HepG2 (cell line): ENCODE data around the gene PSMA3. TPM values are rescaled to one million over a fixed set of nuclear protein-coding genes. Genes with fewer than 3 reads are reported as not detected.

Experiments
- ATAC-seq: fragments of 200-7000 bp; cut with Tn5 transposase; 3 replicates; pipeline ENCODE4 v1.9.1; 2020; ENCODE audit warnings: mild to moderate bottlenecking, moderate library complexity
- BruUV-seq: library from RNA; stranded (reverse); fragments of 400-500 nt; replicated peaks from 2 replicates; lab custom pipeline; 2021; lab: Mats Ljungman, UMichigan
- CTCF ChIA-PET: fragments of 300-600 bp; formaldehyde crosslinking; extraction: SDS; loops from one replicate; lab custom pipeline; 2021; ENCODE audit warnings: low total read pairs, inconsistent platforms, low intra/inter-chr PET ratio; lab: Yijun Ruan, JAX
- POLR2A ChIA-PET: fragments of 350-600 bp; sonication (Branson Sonifier 250); formaldehyde crosslinking; loops from one replicate; lab custom pipeline; 2020; ENCODE audit warnings: antibody characterized with exemption, inconsistent platforms; lab: Yijun Ruan, JAX
- DNase-seq: peaks from one replicate; pipeline ENCODE4 v3.0.0-alpha.2; 2015; ENCODE audit warnings: low spot score
- FAIRE-seq: peaks from 3 replicates; lab custom pipeline; 2011; peaks lifted over from hg19 to GRCh38; lab: Jason Lieb, UNC
- H2AFZ ChIP-seq: one replicate; pipeline ENCODE4 v1.6.1; 2011; ENCODE audit warnings: low read length, inconsistent platforms
- H3K27ac ChIP-seq: fragments of 300-600 bp; 3 replicates; pipeline ENCODE4 v1.8.0; 2011; ENCODE audit warnings: mixed run types, mild to moderate bottlenecking, mixed read lengths, low read length, inconsistent platforms; ENCODE audit not compliant: insufficient read depth; ENCODE audit errors: extremely low read length
- H3K27me3 ChIP-seq, 2 experiments: fragments of 200-600 bp in 1 of 2; 2 replicates in 1 of 2; 3 replicates in 1 of 2; pipeline versions ENCODE4 v1.6.0 to v1.8.0; 2011; ENCODE audit warnings: low read length in 2 of 2, mild to moderate bottlenecking in 2 of 2, moderate library complexity in 2 of 2, inconsistent platforms in 1 of 2; ENCODE audit not compliant: insufficient read depth in 2 of 2, control insufficient read depth in 1 of 2
- H3K36me3 ChIP-seq, 2 experiments: fragments of 200-600 bp in 1 of 2; replicated peaks in 1 of 2; 2 replicates in 1 of 2; 3 replicates in 1 of 2; pipeline versions ENCODE4 v1.5.1 to v1.8.0; 2011; ENCODE audit warnings: low read length in 2 of 2, inconsistent platforms in 1 of 2; ENCODE audit not compliant: insufficient read depth in 2 of 2, control insufficient read depth in 1 of 2
- H3K4me1 ChIP-seq: 2 replicates; pipeline ENCODE4 v1.5.1; 2012; ENCODE audit warnings: low read length, inconsistent platforms; ENCODE audit not compliant: insufficient read depth
- H3K4me2 ChIP-seq: 2 replicates; pipeline ENCODE4 v1.6.0; 2011; ENCODE audit warnings: low read depth, low read length, inconsistent platforms
- H3K4me3 ChIP-seq, 3 experiments: fragments of 200-600 bp in 1 of 3; sonication (generic), shearing (Covaris generic) in 1 of 3; replicated peaks in 1 of 3; 2 replicates each; pipeline ENCODE4 v1.5.1; 2011 to 2016; ENCODE audit warnings: low read length in 3 of 3, inconsistent platforms in 2 of 3, low read depth in 2 of 3, mild to moderate bottlenecking in 2 of 3, control low read depth in 1 of 3, mixed read lengths in 1 of 3; ENCODE audit not compliant: insufficient read depth in 1 of 3
- H3K79me2 ChIP-seq: one replicate; pipeline ENCODE4 v1.6.1; 2011; ENCODE audit warnings: low read length, inconsistent platforms; ENCODE audit not compliant: insufficient read depth
- H3K9ac ChIP-seq: 2 replicates; pipeline ENCODE4 v1.6.0; 2011; ENCODE audit warnings: mild to moderate bottlenecking, low read depth, low read length, inconsistent platforms; ENCODE audit not compliant: insufficient read depth
- H3K9me3 ChIP-seq: 2 replicates; pipeline ENCODE4 v1.5.1; 2012; ENCODE audit warnings: mild to moderate bottlenecking, low read length
- H4K20me1 ChIP-seq: 2 replicates; pipeline ENCODE4 v1.6.0; 2011; ENCODE audit warnings: inconsistent platforms, mild to moderate bottlenecking, low read length, moderate library complexity; ENCODE audit not compliant: insufficient read depth
- CC2D1A ChIP-seq: sonication (generic); formaldehyde crosslinking; IDR thresholded peaks from 2 replicates; pipeline ENCODE4 v1.8.1; 2023; ENCODE audit warnings: mild to moderate bottlenecking, missing genetic modification reagents
- CHCHD3 ChIP-seq: sonication (generic); formaldehyde crosslinking; IDR thresholded peaks from 2 replicates; pipeline ENCODE4 v1.8.0; 2022; ENCODE audit warnings: mild to moderate bottlenecking, missing genetic modification reagents, moderate library complexity
- WGBS: methylation state at CpG from one replicate; pipeline ENCODE4 v1.1.6; 2017; ENCODE audit warnings: low lambda C conversion rate; 5-methylcytosine and 5-hydroxymethylcytosine counted together
- in situ Hi-C: cut with HindIII; loops from 2 replicates; pipeline ENCODE4 v1.10.0; 2017; ENCODE audit warnings: low pct_unique_long_range_greater_than_20kb; ENCODE audit not compliant: extremely low pct_ligation_motif_present
- intact Hi-C: fragments of 100-400 bp; cut with micrococcal nuclease; formaldehyde crosslinking; loops from one replicate; pipeline ENCODE4 v1.10.0; 2022; ENCODE audit not compliant: unreplicated experiment
- polyA plus RNA-seq, 8 experiments: library from polyadenylated mRNA; depleted of rRNA in 3 of 8; stranded (reverse) in 7 of 8; unstranded in 1 of 8; fragments of >200 nt; fragmentation: Illumina TruSeq in 4 of 8; extraction: Trizol in 4 of 8; gene quantifications; 2 replicates each; pipeline versions ENCODE4 v1.2.1 to v1.2.3, GENCODE V29; 2011 to 2016; ENCODE audit warnings: low read depth in 4 of 8, missing spikeins in 1 of 8, mixed read lengths in 1 of 8; ENCODE audit not compliant: insufficient read depth in 1 of 8
- total RNA-seq, 5 experiments: library from RNA; depleted of rRNA; stranded (reverse); fragments of >200 nt; fragmentation: Illumina TruSeq; extraction: Trizol; gene quantifications; 2 replicates each; pipeline ENCODE4 v1.2.3, GENCODE V29; 2016; ENCODE audit warnings: low read depth in 1 of 5
- TF ChIP-seq, protein P1 (sequence below): IDR thresholded peaks from 2 replicates; pipeline ENCODE4 v1.6.1; 2012; ENCODE audit warnings: low read depth, low read length, improper control_type of control experiment
- TF ChIP-seq, protein P2 (sequence below): sonication (generic); formaldehyde crosslinking; IDR thresholded peaks from 2 replicates; pipeline ENCODE4 v1.8.0; 2022; ENCODE audit warnings: mild to moderate bottlenecking, missing genetic modification reagents
- TF ChIP-seq, protein P3 (sequence below): sonication (generic); formaldehyde crosslinking; IDR thresholded peaks from 2 replicates; pipeline ENCODE4 v1.8.0; 2022; ENCODE audit warnings: mild to moderate bottlenecking, missing genetic modification reagents; ENCODE audit not compliant: insufficient replicate concordance

PSMA3 gene
- total and polyA plus RNA-seq, 2 of the 13 experiments (the other 11 are each of a cell fraction or from before 2014, with no cell fraction given) = 232 to 275 TPM

DNA sequence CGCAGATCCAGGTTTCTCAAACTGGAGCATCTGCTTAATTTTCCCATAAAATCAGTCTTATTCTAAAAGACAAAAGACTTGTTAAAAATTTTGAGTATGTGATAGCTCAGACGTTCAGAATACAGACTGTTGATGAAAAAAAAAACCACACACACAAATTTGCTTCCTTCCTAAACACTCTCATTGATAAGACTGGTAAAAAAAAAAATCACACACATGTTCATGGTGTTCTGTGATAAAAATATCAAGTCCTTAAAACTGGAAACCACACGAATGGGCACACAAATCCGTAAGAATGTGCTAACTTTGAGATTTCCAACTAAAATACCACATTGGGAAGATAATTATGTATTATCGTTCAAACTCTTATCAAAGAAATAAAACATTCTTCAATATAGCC is 47.0 kb downstream of the PSMA3 start:
- in situ Hi-C loops = no loop called here
- intact Hi-C loops = no loop called here
- H3K4me1 ChIP-seq = peaks cover 71% of the 10 kb centered on the region
- H3K4me3 ChIP-seq = no peak overlapping the region
- peaks cover 77% of the 10 kb centered on the region for H3K79me2 ChIP-seq
- peaks cover 24% of the 10 kb centered on the region for H4K20me1 ChIP-seq
- 95% methylated on average over 5 of the region's 5 CpGs for WGBS
- TF ChIP-seq, protein P1, sequence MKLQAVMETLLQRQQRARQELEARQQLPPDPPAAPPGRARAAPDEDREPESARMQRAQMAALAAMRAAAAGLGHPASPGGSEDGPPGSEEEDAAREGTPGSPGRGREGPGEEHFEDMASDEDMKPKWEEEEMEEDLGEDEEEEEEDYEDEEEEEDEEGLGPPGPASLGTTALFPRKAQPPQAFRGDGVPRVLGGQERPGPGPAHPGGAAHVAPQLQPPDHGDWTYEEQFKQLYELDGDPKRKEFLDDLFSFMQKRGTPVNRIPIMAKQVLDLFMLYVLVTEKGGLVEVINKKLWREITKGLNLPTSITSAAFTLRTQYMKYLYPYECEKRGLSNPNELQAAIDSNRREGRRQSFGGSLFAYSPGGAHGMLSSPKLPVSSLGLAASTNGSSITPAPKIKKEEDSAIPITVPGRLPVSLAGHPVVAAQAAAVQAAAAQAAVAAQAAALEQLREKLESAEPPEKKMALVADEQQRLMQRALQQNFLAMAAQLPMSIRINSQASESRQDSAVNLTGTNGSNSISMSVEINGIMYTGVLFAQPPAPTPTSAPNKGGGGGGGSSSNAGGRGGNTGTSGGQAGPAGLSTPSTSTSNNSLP = no peak
- TF ChIP-seq CHCHD3 (CRISPR knock-in tag) = no peak
- TF ChIP-seq CC2D1A (CRISPR knock-in tag) = no peak
- TF ChIP-seq, protein P2, sequence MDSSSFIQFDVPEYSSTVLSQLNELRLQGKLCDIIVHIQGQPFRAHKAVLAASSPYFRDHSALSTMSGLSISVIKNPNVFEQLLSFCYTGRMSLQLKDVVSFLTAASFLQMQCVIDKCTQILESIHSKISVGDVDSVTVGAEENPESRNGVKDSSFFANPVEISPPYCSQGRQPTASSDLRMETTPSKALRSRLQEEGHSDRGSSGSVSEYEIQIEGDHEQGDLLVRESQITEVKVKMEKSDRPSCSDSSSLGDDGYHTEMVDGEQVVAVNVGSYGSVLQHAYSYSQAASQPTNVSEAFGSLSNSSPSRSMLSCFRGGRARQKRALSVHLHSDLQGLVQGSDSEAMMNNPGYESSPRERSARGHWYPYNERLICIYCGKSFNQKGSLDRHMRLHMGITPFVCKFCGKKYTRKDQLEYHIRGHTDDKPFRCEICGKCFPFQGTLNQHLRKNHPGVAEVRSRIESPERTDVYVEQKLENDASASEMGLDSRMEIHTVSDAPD (CRISPR knock-in tag) = no peak
- TF ChIP-seq, protein P3, sequence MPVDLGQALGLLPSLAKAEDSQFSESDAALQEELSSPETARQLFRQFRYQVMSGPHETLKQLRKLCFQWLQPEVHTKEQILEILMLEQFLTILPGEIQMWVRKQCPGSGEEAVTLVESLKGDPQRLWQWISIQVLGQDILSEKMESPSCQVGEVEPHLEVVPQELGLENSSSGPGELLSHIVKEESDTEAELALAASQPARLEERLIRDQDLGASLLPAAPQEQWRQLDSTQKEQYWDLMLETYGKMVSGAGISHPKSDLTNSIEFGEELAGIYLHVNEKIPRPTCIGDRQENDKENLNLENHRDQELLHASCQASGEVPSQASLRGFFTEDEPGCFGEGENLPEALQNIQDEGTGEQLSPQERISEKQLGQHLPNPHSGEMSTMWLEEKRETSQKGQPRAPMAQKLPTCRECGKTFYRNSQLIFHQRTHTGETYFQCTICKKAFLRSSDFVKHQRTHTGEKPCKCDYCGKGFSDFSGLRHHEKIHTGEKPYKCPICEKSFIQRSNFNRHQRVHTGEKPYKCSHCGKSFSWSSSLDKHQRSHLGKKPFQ (CRISPR knock-in tag) = no peak
- H3K9me3 ChIP-seq = no peaks in the 10 kb centered on the region
- peaks cover 16 to 61% of the 10 kb centered on the region in 2 experiments for H3K36me3 ChIP-seq
- DNase-seq (no peak), FAIRE-seq (no peak), ATAC-seq (no peak)
- no peaks in the 10 kb centered on the region for H3K27me3 ChIP-seq
- ChIA-PET CTCF (no interaction called here), POLR2A (no interaction called here)
- no TSS peak for BruUV-seq
- no peak overlapping the region for H2AFZ ChIP-seq
- no peak overlapping the region for H3K4me2 ChIP-seq
- H3K9ac ChIP-seq = no peak overlapping the region
- H3K27ac ChIP-seq = no peak overlapping the region
